GM23248 (cell line): ENCODE results near the gene AGPAT2.

Source experiments
- EZH2 ChIP-seq: fragments of 200-600 bp; sonication (generic); IDR thresholded peaks from 2 replicates; pipeline ENCODE4 v1.6.1; 2018; ENCODE audit warnings: antibody characterized with exemption, mild to moderate bottlenecking; ENCODE audit not compliant: insufficient read depth, poor library complexity, severe bottlenecking
- EZH2phosphoT487 ChIP-seq: fragments of 200-600 bp; sonication (generic); IDR thresholded peaks from 2 replicates; pipeline ENCODE4 v1.6.1; 2018; ENCODE audit warnings: antibody characterized with exemption, moderate library complexity, mild to moderate bottlenecking, low read depth; ENCODE audit not compliant: insufficient read depth

- TF ChIP-seq EZH2phosphoT487 = no peak
- TF ChIP-seq EZH2 = no peak
Observed at GRCh38 chr9:136724772-136725171, 37.5 kb upstream of the AGPAT2 start.
